ENCODE results near the gene BABAM2. TPM values are rescaled to one million over a fixed set of nuclear protein-coding genes. Genes with fewer than 3 reads are reported as not detected.

Gene BABAM2
- total and polyA plus RNA-seq, 2 donors: 17.4 to 34.8 TPM

GRCh38 chr2:28348149-28348567, 457.6 kb downstream of the BABAM2 start:
- peaks cover 0 to 6% of the 10 kb centered on the region in 2 donors for H3K9me3 ChIP-seq (ENCODE audit: control insufficient read depth in 2 of 2, insufficient read depth in 1 of 2, low read length in 1 of 2)
- no peaks in the 10 kb centered on the region for H3K36me3 ChIP-seq (ENCODE audit: control insufficient read depth in 2 of 2, insufficient read depth in 2 of 2, low read length in 1 of 2)
- H3K27ac ChIP-seq (ENCODE audit: low read depth in 1 of 2, low read length in 1 of 2): no peak overlapping the region
- no peak for DNase-seq (ENCODE audit: low read depth in 6 of 9, low spot score in 9 of 9)
- no peak overlapping the region for H3K4me3 ChIP-seq (ENCODE audit: low read length in 2 of 2)
- H3K4me1 ChIP-seq (ENCODE audit: control insufficient read depth in 2 of 2, insufficient read depth in 2 of 2, low read length in 2 of 2): peaks cover 0 to 10% of the 10 kb centered on the region in 2 donors
- no peaks in the 10 kb centered on the region for H3K27me3 ChIP-seq (ENCODE audit: control insufficient read depth in 2 of 2, insufficient read depth in 1 of 2, low read length in 1 of 2)
- WGBS: 24% methylated on average over 10 of the region's 10 CpGs

DNA sequence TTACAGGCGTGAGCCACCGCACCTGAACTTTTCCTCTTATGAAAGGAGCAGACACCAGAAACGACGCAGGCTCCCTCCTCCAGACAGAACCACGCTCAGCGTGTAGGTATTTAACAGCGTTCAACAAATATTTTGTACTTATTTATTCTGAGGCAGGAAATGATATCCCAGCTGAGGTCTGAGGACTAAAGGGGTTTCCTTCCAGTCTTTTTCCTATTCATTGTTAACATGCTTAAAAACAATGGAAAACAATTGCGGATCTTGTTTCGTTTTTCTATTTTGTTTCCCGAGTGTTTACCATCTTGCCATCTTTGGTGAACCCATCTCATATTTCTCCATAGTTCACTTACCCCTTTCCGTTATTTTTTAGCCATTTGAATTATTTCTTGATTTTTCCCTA, 458.4 kb downstream of the BABAM2 start:
- H3K27me3 ChIP-seq (ENCODE audit: control insufficient read depth in 2 of 2, insufficient read depth in 1 of 2, low read length in 1 of 2): no peaks in the 10 kb centered on the region
- no peak overlapping the region for H3K4me3 ChIP-seq (ENCODE audit: low read length in 2 of 2)
- H3K36me3 ChIP-seq (ENCODE audit: control insufficient read depth in 2 of 2, insufficient read depth in 2 of 2, low read length in 1 of 2): no peaks in the 10 kb centered on the region
- DNase-seq (ENCODE audit: low read depth in 6 of 9, low spot score in 9 of 9): no peak
- H3K4me1 ChIP-seq (ENCODE audit: control insufficient read depth in 2 of 2, insufficient read depth in 2 of 2, low read length in 2 of 2): peaks cover 0 to 10% of the 10 kb centered on the region in 2 donors
- H3K27ac ChIP-seq (ENCODE audit: low read depth in 1 of 2, low read length in 1 of 2): no peak overlapping the region
- H3K9me3 ChIP-seq (ENCODE audit: control insufficient read depth in 2 of 2, insufficient read depth in 1 of 2, low read length in 1 of 2): peaks cover 0 to 6% of the 10 kb centered on the region in 2 donors
- WGBS: 97% methylated on average over 11 of the region's 11 CpGs

DNA sequence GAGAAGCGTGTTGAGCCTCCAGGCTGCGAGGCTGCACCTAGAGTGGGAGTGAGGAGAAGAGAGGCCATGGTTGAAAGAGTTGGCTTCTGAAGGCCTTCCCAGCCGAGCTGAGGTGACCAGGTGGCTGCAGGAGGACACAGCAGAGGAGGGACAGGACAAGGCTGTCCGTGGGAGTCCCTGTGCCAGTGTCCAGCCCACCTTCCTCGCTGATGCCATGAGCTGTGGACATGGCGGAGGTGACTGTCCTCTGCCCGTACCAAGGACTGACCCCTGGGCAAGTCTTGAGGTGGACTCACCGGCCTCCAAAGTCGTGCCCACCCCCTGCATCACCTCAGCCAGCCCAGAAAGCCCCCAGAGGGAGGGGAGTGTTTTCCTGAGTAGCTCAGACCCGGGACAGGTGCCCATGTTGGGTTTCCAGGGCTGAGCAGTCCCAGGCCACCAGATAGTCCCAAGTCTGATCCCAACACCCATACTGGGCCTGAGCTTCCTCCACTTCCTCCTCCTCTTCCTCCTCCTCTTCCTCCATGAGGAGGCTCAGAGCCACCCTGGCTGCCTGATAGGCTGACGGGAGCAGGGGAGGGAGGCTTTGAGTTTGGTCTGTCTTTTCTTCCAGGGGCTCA, 459.1 kb downstream of the BABAM2 start:
- no peaks in the 10 kb centered on the region for H3K36me3 ChIP-seq (ENCODE audit: control insufficient read depth in 2 of 2, insufficient read depth in 2 of 2, low read length in 1 of 2)
- no peak for DNase-seq (ENCODE audit: low read depth in 6 of 9, low spot score in 9 of 9)
- no peak overlapping the region for H3K4me3 ChIP-seq (ENCODE audit: low read length in 2 of 2)
- 91% methylated on average over 11 of the region's 11 CpGs for WGBS
- H3K27ac ChIP-seq (ENCODE audit: low read depth in 1 of 2, low read length in 1 of 2): no peak overlapping the region
- peaks cover 0 to 10% of the 10 kb centered on the region in 2 donors for H3K4me1 ChIP-seq (ENCODE audit: control insufficient read depth in 2 of 2, insufficient read depth in 2 of 2, low read length in 2 of 2)
- H3K9me3 ChIP-seq (ENCODE audit: control insufficient read depth in 2 of 2, insufficient read depth in 1 of 2, low read length in 1 of 2): peaks cover 0 to 6% of the 10 kb centered on the region in 2 donors
- H3K27me3 ChIP-seq (ENCODE audit: control insufficient read depth in 2 of 2, insufficient read depth in 1 of 2, low read length in 1 of 2): no peaks in the 10 kb centered on the region

GRCh38 chr2:28350196-28350595, 459.7 kb downstream of the BABAM2 start:
- H3K27ac ChIP-seq (ENCODE audit: low read depth in 1 of 2, low read length in 1 of 2): no peak overlapping the region
- H3K4me3 ChIP-seq (ENCODE audit: low read length in 2 of 2): no peak overlapping the region
- no peak for DNase-seq (ENCODE audit: low read depth in 6 of 9, low spot score in 9 of 9)
- no peaks in the 10 kb centered on the region for H3K27me3 ChIP-seq (ENCODE audit: control insufficient read depth in 2 of 2, insufficient read depth in 1 of 2, low read length in 1 of 2)
- no peaks in the 10 kb centered on the region for H3K36me3 ChIP-seq (ENCODE audit: control insufficient read depth in 2 of 2, insufficient read depth in 2 of 2, low read length in 1 of 2)
- H3K9me3 ChIP-seq (ENCODE audit: control insufficient read depth in 2 of 2, insufficient read depth in 1 of 2, low read length in 1 of 2): peaks cover 0 to 6% of the 10 kb centered on the region in 2 donors
- 97% methylated on average over 17 of the region's 17 CpGs for whole genome bisulfite sequencing
- peaks cover 0 to 10% of the 10 kb centered on the region in 2 donors for H3K4me1 ChIP-seq (ENCODE audit: control insufficient read depth in 2 of 2, insufficient read depth in 2 of 2, low read length in 2 of 2)

DNA sequence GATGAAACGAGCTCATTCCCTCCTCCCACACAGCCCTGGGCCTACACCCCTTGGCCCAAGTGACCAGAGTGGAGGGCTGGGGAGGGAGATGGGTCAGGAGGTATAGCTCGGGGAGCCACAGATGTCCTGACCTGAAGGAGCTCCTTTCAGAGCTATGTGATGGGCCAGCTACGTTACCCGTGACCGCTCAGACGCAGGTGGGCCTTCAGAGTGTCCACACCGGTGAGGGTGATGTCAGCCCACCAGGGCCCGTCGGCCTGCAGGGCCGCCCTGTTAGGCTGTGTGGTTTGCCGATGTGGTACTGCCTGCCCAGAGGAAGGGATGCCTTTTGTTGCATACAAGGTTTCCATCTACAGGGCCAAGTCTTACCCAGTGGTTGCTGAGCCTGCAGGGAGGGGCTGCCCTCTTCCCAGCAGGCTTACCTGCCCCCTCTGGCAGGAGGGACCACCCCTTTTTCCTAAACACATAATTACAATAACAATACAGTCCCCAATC, 460.3 kb downstream of the BABAM2 start:
- peaks cover 0 to 6% of the 10 kb centered on the region in 2 donors for H3K9me3 ChIP-seq (ENCODE audit: control insufficient read depth in 2 of 2, insufficient read depth in 1 of 2, low read length in 1 of 2)

GRCh38 chr2:28351621-28352020, 461.1 kb downstream of the BABAM2 start:
- no peak overlapping the region for H3K27ac ChIP-seq (ENCODE audit: low read depth in 1 of 2, low read length in 1 of 2)
- H3K36me3 ChIP-seq (ENCODE audit: control insufficient read depth in 2 of 2, insufficient read depth in 2 of 2, low read length in 1 of 2): no peaks in the 10 kb centered on the region

More for the DNA sequence above, 460.3 kb downstream of the BABAM2 start:
- 96% methylated on average over 11 of the region's 11 CpGs for WGBS
- Histone ChIP-seq H3K36me3 (ENCODE audit: control insufficient read depth in 2 of 2, insufficient read depth in 2 of 2, low read length in 1 of 2) (no peaks in the 10 kb centered on the region), H3K4me1 (ENCODE audit: control insufficient read depth in 2 of 2, insufficient read depth in 2 of 2, low read length in 2 of 2) (peaks cover 0 to 15% of the 10 kb centered on the region in 2 donors), H3K27me3 (ENCODE audit: control insufficient read depth in 2 of 2, insufficient read depth in 1 of 2, low read length in 1 of 2) (no peaks in the 10 kb centered on the region), H3K27ac (ENCODE audit: low read depth in 1 of 2, low read length in 1 of 2) (no peak overlapping the region), H3K4me3 (ENCODE audit: low read length in 2 of 2) (no peak overlapping the region)
- DNase-seq (ENCODE audit: low read depth in 6 of 9, low spot score in 9 of 9): no peak

DNA sequence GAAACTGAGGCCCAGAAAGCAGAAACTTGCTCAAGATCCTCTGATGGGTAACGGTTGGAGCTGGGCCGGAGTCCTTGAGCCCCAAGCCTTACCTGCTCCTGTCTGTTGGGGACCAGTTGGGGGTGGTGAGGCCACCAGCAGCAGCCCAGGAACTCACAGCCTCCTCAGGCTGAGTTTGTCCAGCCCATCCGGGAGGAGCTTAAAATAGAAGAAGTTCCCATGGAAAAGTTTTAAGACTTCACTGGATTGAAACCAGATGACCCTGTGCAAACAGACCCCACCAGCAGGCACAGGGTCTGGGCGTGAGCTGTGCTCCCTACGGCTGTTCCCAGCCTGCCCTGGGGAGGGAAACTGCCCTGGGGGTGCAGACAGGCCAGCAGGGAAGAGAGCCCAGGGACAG, 461.6 kb downstream of the BABAM2 start:
- no peak overlapping the region for H3K4me3 ChIP-seq (ENCODE audit: low read length in 2 of 2)
- peaks cover 0 to 5% of the 10 kb centered on the region in 2 donors for H3K9me3 ChIP-seq (ENCODE audit: control insufficient read depth in 2 of 2, insufficient read depth in 1 of 2, low read length in 1 of 2)
- DNase-seq (ENCODE audit: low read depth in 6 of 9, low spot score in 9 of 9): no peak
- peaks cover 0 to 15% of the 10 kb centered on the region in 2 donors for H3K4me1 ChIP-seq (ENCODE audit: control insufficient read depth in 2 of 2, insufficient read depth in 2 of 2, low read length in 2 of 2)
- no peaks in the 10 kb centered on the region for H3K36me3 ChIP-seq (ENCODE audit: control insufficient read depth in 2 of 2, insufficient read depth in 2 of 2, low read length in 1 of 2)
- no peaks in the 10 kb centered on the region for H3K27me3 ChIP-seq (ENCODE audit: control insufficient read depth in 2 of 2, insufficient read depth in 1 of 2, low read length in 1 of 2)
- no peak overlapping the region for H3K27ac ChIP-seq (ENCODE audit: low read depth in 1 of 2, low read length in 1 of 2)
- WGBS: 98% methylated on average over 5 of the region's 5 CpGs

More at GRCh38 chr2:28351621-28352020, 461.1 kb downstream of the BABAM2 start:
- Histone ChIP-seq H3K9me3 (ENCODE audit: control insufficient read depth in 2 of 2, insufficient read depth in 1 of 2, low read length in 1 of 2) (peaks cover 0 to 6% of the 10 kb centered on the region in 2 donors), H3K4me3 (ENCODE audit: low read length in 2 of 2) (no peak overlapping the region), H3K27me3 (ENCODE audit: control insufficient read depth in 2 of 2, insufficient read depth in 1 of 2, low read length in 1 of 2) (no peaks in the 10 kb centered on the region), H3K4me1 (ENCODE audit: control insufficient read depth in 2 of 2, insufficient read depth in 2 of 2, low read length in 2 of 2) (peaks cover 0 to 15% of the 10 kb centered on the region in 2 donors)
- 95% methylated on average over 5 of the region's 5 CpGs for WGBS
- no peak for DNase-seq (ENCODE audit: low read depth in 6 of 9, low spot score in 9 of 9)

DNA sequence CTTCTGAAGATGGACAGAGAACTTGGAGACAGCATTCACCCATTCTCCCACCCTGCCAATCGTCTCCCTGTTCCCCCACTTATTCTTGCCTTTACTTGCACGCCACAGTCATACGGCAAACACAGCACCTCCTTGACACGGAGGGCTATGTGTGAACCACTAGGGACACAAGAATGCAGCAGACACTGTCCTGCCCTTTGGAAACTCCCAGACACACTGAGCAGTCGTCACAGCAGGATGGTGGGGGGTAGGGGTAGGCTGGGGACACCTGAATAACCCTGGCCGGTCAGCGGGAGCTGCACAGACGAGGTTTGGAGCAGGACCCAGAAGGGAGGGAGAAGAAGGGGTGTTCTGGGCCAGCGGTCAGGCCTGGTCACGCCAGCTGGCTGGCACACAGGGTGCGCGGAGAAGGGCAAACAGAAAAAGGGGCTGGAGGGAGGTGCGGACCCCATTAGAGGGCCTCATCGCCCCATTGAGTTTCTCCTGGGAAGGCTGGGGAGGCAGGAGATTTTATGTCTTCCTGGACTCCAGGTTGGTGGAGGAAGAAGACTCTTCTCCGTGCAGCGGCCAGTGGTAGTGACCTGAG, 462.2 kb downstream of the BABAM2 start:
- Histone ChIP-seq H3K27me3 (ENCODE audit: control insufficient read depth in 2 of 2, insufficient read depth in 1 of 2, low read length in 1 of 2) (no peaks in the 10 kb centered on the region), H3K27ac (ENCODE audit: low read depth in 1 of 2, low read length in 1 of 2) (no peak overlapping the region), H3K4me3 (ENCODE audit: low read length in 2 of 2) (no peak overlapping the region), H3K36me3 (ENCODE audit: control insufficient read depth in 2 of 2, insufficient read depth in 2 of 2, low read length in 1 of 2) (no peaks in the 10 kb centered on the region), H3K9me3 (ENCODE audit: control insufficient read depth in 2 of 2, insufficient read depth in 1 of 2, low read length in 1 of 2) (peaks cover 0 to under 1% of the 10 kb centered on the region in 2 donors), H3K4me1 (ENCODE audit: control insufficient read depth in 2 of 2, insufficient read depth in 2 of 2, low read length in 2 of 2) (peaks cover 0 to 9% of the 10 kb centered on the region in 2 donors)
- DNase-seq (ENCODE audit: low read depth in 6 of 9, low spot score in 9 of 9): no peak
- WGBS: 89% methylated on average over 16 of the region's 16 CpGs

DNA sequence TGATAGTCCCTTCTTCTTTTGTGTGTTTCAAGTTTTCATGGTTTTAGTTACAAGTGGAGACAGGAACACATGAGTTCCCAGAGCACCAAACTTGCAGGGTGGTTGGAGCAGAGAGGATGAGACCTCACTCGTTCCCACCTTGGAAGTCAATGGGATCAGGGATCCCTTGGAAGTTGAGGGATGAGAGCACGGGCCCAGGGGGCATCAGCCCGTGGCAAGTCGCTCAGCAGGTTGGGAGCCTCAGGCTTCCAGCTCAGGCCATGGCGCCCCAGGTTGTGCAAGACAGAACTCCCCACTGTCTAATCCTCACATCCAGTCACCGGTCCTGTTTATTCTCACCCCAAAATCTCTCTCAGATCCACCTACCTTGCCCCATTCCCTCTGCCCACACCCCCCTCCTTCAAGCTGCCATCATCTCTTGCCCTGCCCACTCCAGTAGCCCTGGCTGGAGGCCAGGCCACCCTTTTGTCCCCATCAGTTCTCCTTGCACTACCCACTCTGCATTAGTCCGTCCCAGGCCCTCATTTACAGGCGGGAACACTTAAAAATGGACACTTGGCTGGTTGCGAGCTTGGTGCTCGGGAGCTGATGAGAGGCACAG, 464.5 kb downstream of the BABAM2 start:
- WGBS: 97% methylated on average over 10 of the region's 10 CpGs
- Histone ChIP-seq H3K9me3 (ENCODE audit: control insufficient read depth in 2 of 2, insufficient read depth in 1 of 2, low read length in 1 of 2) (no peaks in the 10 kb centered on the region), H3K27me3 (ENCODE audit: control insufficient read depth in 2 of 2, insufficient read depth in 1 of 2, low read length in 1 of 2) (peaks cover 0 to 13% of the 10 kb centered on the region in 2 donors), H3K36me3 (ENCODE audit: control insufficient read depth in 2 of 2, insufficient read depth in 2 of 2, low read length in 1 of 2) (no peaks in the 10 kb centered on the region), H3K4me1 (ENCODE audit: control insufficient read depth in 2 of 2, insufficient read depth in 2 of 2, low read length in 2 of 2) (peaks cover 8 to 24% of the 10 kb centered on the region in 2 donors), H3K4me3 (ENCODE audit: low read length in 2 of 2) (no peak overlapping the region), H3K27ac (ENCODE audit: low read depth in 1 of 2, low read length in 1 of 2) (no peak overlapping the region)
- no peak for DNase-seq (ENCODE audit: low read depth in 6 of 9, low spot score in 9 of 9)
